BJ (cell line): Measurements from ENCODE around the gene FOXO6. TPM values are rescaled to one million over a fixed set of nuclear protein-coding genes. Genes with fewer than 3 reads are reported as not detected.

Experiments
- CTCF ChIA-PET: fragments of 350-600 bp; formaldehyde crosslinking; extraction: SDS; loops from one replicate; lab custom pipeline; 2021; ENCODE audit warnings: antibody characterized with exemption, inconsistent platforms; lab: Yijun Ruan, JAX
- POLR2A ChIA-PET: fragments of 300-600 bp; sonication (Branson Sonifier 250); formaldehyde crosslinking; extraction: SDS; loops from one replicate; lab custom pipeline; 2021; ENCODE audit warnings: antibody characterized with exemption; lab: Charles Lee
- DNase-seq: peaks from one replicate; pipeline ENCODE4 v3.0.0-alpha.2; 2011; ENCODE audit warnings: low read depth
- H3K27me3 ChIP-seq: 2 replicates; pipeline ENCODE4 v1.6.0; 2011; ENCODE audit warnings: low read length; ENCODE audit not compliant: control insufficient read depth, insufficient read depth
- H3K36me3 ChIP-seq: 2 replicates; pipeline ENCODE4 v1.5.1; 2011; ENCODE audit warnings: low read length; ENCODE audit not compliant: control insufficient read depth, insufficient read depth
- H3K4me3 ChIP-seq: 2 replicates; pipeline ENCODE4 v1.5.1; 2011; ENCODE audit warnings: low read depth, mild to moderate bottlenecking, control low read depth, low read length
- polyA plus RNA-seq: library from polyadenylated mRNA; depleted of rRNA; stranded (reverse); fragments of >200 nt; gene quantifications from 2 replicates; pipeline ENCODE4 v1.2.3, GENCODE V29; 2011
- TF ChIP-seq, protein P1 (sequence below): IDR thresholded peaks from 2 replicates; pipeline ENCODE4 v1.5.1; 2011; ENCODE audit warnings: low read depth, mild to moderate bottlenecking, control low read depth, inconsistent platforms, low read length, moderate library complexity; ENCODE audit not compliant: insufficient read depth

The FOXO6 gene
- polyA plus RNA-seq, 1 experiment = 0.02 TPM

DNA sequence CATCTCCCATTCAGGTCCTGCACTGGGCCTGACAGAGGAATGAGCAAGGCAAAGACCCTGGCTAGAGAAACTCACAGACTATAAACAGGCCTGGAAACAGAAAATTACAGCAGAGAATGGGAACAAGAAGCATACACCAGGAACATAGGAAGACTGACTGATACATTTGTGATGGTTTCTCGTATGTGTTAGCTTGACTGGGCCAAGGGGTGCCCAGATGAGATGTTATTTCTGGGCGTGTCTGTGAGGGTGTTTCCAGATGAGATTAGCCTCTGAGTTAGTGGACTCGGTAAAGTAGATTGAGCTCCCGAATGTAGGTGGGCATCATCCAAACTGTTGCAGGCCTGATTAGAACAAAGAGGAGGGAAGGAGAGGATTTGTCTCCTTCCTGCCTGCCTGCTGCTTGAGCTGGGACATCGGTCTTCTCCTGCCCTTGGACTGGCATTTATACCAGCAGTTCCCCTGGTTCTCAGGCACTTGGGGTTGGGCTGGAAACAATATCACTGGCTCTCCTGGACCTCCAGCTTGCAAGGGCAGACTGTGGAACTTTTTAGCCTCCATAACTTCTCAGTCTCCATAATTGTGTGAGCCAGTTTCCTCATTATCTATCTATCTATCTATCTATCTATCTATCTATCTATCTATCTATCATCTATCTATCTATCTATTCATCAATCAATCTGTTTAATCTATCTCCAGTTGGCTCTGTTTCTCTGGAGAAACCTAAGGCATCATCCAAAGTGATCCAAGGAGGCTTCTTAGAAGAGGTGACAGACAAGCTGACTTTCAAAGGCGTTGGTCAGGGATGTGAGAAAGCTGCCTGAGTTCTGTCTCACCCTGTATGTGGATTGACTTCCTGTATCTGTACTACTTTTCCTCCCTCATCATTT lies 9.7 kb upstream of the FOXO6 start:
- CTCF ChIA-PET = no interaction called here
- TF ChIP-seq, protein P1, sequence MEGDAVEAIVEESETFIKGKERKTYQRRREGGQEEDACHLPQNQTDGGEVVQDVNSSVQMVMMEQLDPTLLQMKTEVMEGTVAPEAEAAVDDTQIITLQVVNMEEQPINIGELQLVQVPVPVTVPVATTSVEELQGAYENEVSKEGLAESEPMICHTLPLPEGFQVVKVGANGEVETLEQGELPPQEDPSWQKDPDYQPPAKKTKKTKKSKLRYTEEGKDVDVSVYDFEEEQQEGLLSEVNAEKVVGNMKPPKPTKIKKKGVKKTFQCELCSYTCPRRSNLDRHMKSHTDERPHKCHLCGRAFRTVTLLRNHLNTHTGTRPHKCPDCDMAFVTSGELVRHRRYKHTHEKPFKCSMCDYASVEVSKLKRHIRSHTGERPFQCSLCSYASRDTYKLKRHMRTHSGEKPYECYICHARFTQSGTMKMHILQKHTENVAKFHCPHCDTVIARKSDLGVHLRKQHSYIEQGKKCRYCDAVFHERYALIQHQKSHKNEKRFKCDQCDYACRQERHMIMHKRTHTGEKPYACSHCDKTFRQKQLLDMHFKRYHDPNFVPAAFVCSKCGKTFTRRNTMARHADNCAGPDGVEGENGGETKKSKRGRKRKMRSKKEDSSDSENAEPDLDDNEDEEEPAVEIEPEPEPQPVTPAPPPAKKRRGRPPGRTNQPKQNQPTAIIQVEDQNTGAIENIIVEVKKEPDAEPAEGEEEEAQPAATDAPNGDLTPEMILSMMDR = no peak
- no peak for DNase-seq
- Histone ChIP-seq H3K4me3 (no peak overlapping the region), H3K27me3 (peaks cover 5% of the 10 kb centered on the region), H3K36me3 (no peaks in the 10 kb centered on the region)
- POLR2A ChIA-PET = no interaction called here

DNA sequence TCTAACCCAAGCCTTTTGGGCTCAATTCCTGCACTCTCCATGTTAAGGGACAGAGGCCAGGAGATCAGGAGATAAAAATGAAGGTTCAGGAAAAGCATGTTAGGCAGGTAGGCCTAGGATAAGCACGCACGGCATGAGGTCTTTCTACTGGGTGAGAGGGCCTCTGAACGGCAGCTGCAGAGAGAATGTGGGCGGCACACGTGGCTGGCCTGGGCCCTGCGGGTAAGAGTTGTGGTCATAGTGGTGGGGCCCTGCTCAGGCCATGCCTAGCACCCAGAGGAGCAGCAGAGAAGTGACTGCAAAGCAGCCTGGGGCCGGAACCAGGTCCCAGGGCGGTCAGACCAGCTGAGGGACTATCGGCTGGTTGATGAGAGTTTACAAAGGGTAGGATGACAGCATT lies 7.5 kb upstream of the FOXO6 start:
- Histone ChIP-seq H3K36me3 (no peaks in the 10 kb centered on the region), H3K27me3 (peaks cover 3% of the 10 kb centered on the region), H3K4me3 (no peak overlapping the region)
- POLR2A ChIA-PET = no interaction called here
- CTCF ChIA-PET = interaction anchor here (2.0 kb wide), 1 partner anchor 71 kb away, joined by 5 read pairs; no protein-coding TSS in a partner anchor
- TF ChIP-seq, protein P1 = no peak
- no peak for DNase-seq

DNA sequence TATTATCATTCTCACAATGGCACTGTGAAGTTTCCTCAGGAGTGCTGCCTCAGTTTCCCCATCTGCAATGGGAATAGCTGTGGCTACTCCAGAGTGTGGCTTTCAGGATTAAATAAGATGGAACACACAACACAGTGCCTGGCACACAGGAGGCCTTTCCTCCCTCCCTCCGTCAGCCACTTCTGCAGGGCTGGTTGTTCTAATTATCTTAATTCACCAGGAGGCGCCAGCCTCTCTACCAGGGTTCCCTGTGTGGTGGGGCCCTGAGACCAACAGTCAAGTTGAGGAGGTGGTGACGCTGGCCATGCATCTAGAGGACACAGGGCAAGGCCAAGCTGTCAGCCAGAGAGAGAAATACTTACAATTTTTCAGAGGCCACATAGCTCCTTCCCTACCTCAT lies 6.3 kb upstream of the FOXO6 start:
- ChIA-PET POLR2A (no interaction called here), CTCF (interaction anchor here (1.0 to 2.0 kb wide), 2 partner anchors 18 to 72 kb away, joined by 3 to 5 read pairs; no protein-coding TSS in a partner anchor)
- no peak for DNase-seq
- Histone ChIP-seq H3K27me3 (no peaks in the 10 kb centered on the region; the same call in 1 of the 2 replicates), H3K36me3 (no peaks in the 10 kb centered on the region), H3K4me3 (no peak overlapping the region)
- TF ChIP-seq, protein P1 = no peak

DNA sequence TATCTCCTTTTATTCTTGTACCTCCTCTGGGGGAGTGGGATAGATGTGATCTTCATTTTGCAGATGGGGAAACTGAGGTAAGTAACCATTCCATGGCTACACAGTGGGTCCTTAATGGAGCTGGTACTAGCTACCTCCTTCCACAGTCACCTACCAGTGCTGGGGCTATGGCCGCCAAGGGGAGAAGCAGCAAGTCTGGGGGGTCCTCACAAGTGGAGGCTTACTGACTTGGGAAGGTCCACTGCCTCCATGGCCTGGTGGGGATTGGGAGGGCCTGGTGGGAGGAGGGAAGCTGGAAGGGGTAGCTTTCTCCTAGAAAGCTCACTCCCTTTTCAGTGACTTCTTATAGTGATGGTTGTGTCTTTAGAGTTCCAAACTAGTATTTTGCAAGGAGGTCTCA lies 5.9 kb upstream of the FOXO6 start:
- Histone ChIP-seq H3K27me3 (no peaks in the 10 kb centered on the region; the same call in 1 of the 2 replicates), H3K36me3 (no peaks in the 10 kb centered on the region), H3K4me3 (no peak overlapping the region)
- POLR2A ChIA-PET = no interaction called here
- DNase-seq = no peak
- CTCF ChIA-PET = interaction anchor here (1.0 kb wide), 1 partner anchor 17 kb away, joined by 3 read pairs; no protein-coding TSS in a partner anchor
- TF ChIP-seq, protein P1 = no peak

DNA sequence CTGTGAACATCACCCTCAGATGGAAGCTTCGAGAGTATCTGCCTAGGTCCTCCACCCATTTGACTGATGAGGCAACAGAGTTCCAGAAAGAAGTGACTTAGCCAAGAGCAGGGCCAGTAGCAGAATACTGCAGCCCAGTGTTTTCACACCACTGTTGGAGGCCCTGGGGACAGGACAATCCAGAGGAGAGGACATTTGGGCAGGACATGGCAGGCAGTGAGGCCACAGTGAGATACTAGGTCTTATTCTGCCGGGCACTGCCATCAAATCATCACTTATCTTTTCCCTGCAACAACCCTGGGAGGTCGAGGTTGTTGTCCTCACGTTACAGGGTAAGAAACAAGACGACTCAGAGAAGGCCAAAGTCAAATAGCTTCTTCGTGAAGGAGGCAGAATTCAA lies 5.5 kb upstream of the FOXO6 start:
- CTCF ChIA-PET = interaction anchor here (1.0 kb wide), 1 partner anchor 17 kb away, joined by 3 read pairs; no protein-coding TSS in a partner anchor
- DNase-seq = no peak
- Histone ChIP-seq H3K36me3 (no peaks in the 10 kb centered on the region), H3K27me3 (no peaks in the 10 kb centered on the region; the same call in 1 of the 2 replicates), H3K4me3 (no peak overlapping the region)
- TF ChIP-seq, protein P1 = no peak
- POLR2A ChIA-PET = no interaction called here
